Fibroblast of the aortic adventitia (primary cell): Measurements from ENCODE around the gene MMP23B. TPM values are rescaled to one million over a fixed set of nuclear protein-coding genes. Genes with fewer than 3 reads are reported as not detected.

Experiments
- DNase-seq: peaks from one replicate; pipeline ENCODE4 v3.0.0-alpha.2; 2010; ENCODE audit warnings: low read depth
- H3K4me3 ChIP-seq: 2 replicates; pipeline ENCODE4 v1.5.1; 2011; ENCODE audit warnings: low read depth, mild to moderate bottlenecking, control low read depth, low read length, moderate library complexity
- CTCF ChIP-seq: IDR thresholded peaks from 2 replicates; pipeline ENCODE4 v1.5.1; 2011; ENCODE audit warnings: mild to moderate bottlenecking, low read length, control low read depth, inconsistent platforms; ENCODE audit not compliant: insufficient read depth
- total RNA-seq: library from RNA; depleted of rRNA; stranded (reverse); fragments of >200 nt; gene quantifications from 2 replicates; pipeline ENCODE4 v1.2.3, GENCODE V29; 2012; ENCODE audit warnings: low replicate concordance

MMP23B gene
- total RNA-seq, 1 donor: 13.5 TPM

- DNase-seq: no peak
- TF ChIP-seq CTCF: no peak
- H3K4me3 ChIP-seq: peak within 1 kb of the TSS; percentile 60
Measured at GRCh38 chr1:1599935-1600860, 31.8 kb upstream of the MMP23B start, which contains the start of gene FNDC10. Gene FNDC10 (minus strand): TSS chr1:1600135. CDS start chr1:1600015, 120 bp downstream.

GRCh38 chr1:1600861-1601563 is 31.0 kb upstream of the MMP23B start:
- TF ChIP-seq CTCF: no peak
- no peak for DNase-seq
- peak overlapping the region; percentile 60 for H3K4me3 ChIP-seq

GRCh38 chr1:1601564-1602303 is 30.2 kb upstream of the MMP23B start:
- TF ChIP-seq CTCF: no peak
- no peak for DNase-seq

GRCh38 chr1:1602304-1602967 is 29.5 kb upstream of the MMP23B start:
- no peak for DNase-seq
- no peak for TF ChIP-seq CTCF
- no peak overlapping the region for H3K4me3 ChIP-seq

More at GRCh38 chr1:1601564-1602303, 30.2 kb upstream of the MMP23B start:
- H3K4me3 ChIP-seq: no peak overlapping the region

- H3K4me3 ChIP-seq: no peak overlapping the region
- no peak for TF ChIP-seq CTCF
- DNase-seq: no peak
Measured at GRCh38 chr1:1602968-1603506, 28.9 kb upstream of the MMP23B start.
